ENCODE measurements around the gene CDKL5.
A peak's percentile ranks its signal among the peaks of the same experiment; 100 is the strongest.

The CDKL5 gene

GRCh38 chrX:18666614-18667013 lies 241.2 kb downstream of the CDKL5 start:
- H3K9ac ChIP-seq (ENCODE audit: low read length in 2 of 2), result no peak overlapping the region
- no peak overlapping the region for H3K27ac ChIP-seq (ENCODE audit: low read length)
- H3K4me3 ChIP-seq (ENCODE audit: low read length in 2 of 2), result no peak overlapping the region
- no peaks in the 10 kb centered on the region for H3K9me3 ChIP-seq (ENCODE audit: control insufficient read depth in 2 of 2, low read length in 2 of 2)
- H3K4me1 ChIP-seq (ENCODE audit: control insufficient read depth, insufficient read depth, low read length), result no peaks in the 10 kb centered on the region
- no peaks in the 10 kb centered on the region for H3K36me3 ChIP-seq (ENCODE audit: control insufficient read depth in 2 of 2, insufficient read depth in 2 of 2, low read length in 2 of 2)
- no peaks in the 10 kb centered on the region for H3K27me3 ChIP-seq (ENCODE audit: control insufficient read depth in 1 of 2, insufficient read depth in 2 of 2, low read length in 2 of 2)

- Histone ChIP-seq H3K27ac (ENCODE audit: low read length) (no peak overlapping the region), H3K9me3 (ENCODE audit: control insufficient read depth in 2 of 2, low read length in 2 of 2) (no peaks in the 10 kb centered on the region), H3K36me3 (ENCODE audit: control insufficient read depth in 2 of 2, insufficient read depth in 2 of 2, low read length in 2 of 2) (no peaks in the 10 kb centered on the region), H3K4me1 (ENCODE audit: control insufficient read depth, insufficient read depth, low read length) (no peaks in the 10 kb centered on the region), H3K9ac (ENCODE audit: low read length in 2 of 2) (no peak overlapping the region), H3K27me3 (ENCODE audit: control insufficient read depth in 1 of 2, insufficient read depth in 2 of 2, low read length in 2 of 2) (no peaks in the 10 kb centered on the region), H3K4me3 (ENCODE audit: low read length in 2 of 2) (no peak overlapping the region)
Observed at GRCh38 chrX:18668071-18668835, 242.8 kb downstream of the CDKL5 start.

- H3K27ac ChIP-seq (ENCODE audit: low read length), result no peak within 1 kb of the TSS
- H3K9me3 ChIP-seq (ENCODE audit: control insufficient read depth in 2 of 2, low read length in 2 of 2), result no peaks in the 10 kb centered on the region
- peaks cover 4% of the 10 kb centered on the region for H3K4me1 ChIP-seq (ENCODE audit: control insufficient read depth, insufficient read depth, low read length)
- no peak within 1 kb of the TSS for H3K4me3 ChIP-seq (ENCODE audit: low read length in 2 of 2)
- no peak within 1 kb of the TSS for H3K9ac ChIP-seq (ENCODE audit: low read length in 2 of 2)
- H3K27me3 ChIP-seq (ENCODE audit: control insufficient read depth in 1 of 2, insufficient read depth in 2 of 2, low read length in 2 of 2), result no peaks in the 10 kb centered on the region
- H3K36me3 ChIP-seq (ENCODE audit: control insufficient read depth in 2 of 2, insufficient read depth in 2 of 2, low read length in 2 of 2), result no peaks in the 10 kb centered on the region
Observed at GRCh38 chrX:18672008-18672407, 246.6 kb downstream of the CDKL5 start, which contains the start of gene RS1. Gene RS1, minus strand, starts transcription at chrX:18672108. Its CDS starts 40 bp downstream, at chrX:18672068.

- Histone ChIP-seq H3K4me3 (ENCODE audit: low read length in 2 of 2) (peak overlapping the region; percentile 57 to 73), H3K36me3 (ENCODE audit: control insufficient read depth in 2 of 2, insufficient read depth in 2 of 2, low read length in 2 of 2) (no peaks in the 10 kb centered on the region), H3K9me3 (ENCODE audit: control insufficient read depth in 2 of 2, low read length in 2 of 2) (no peaks in the 10 kb centered on the region), H3K4me1 (ENCODE audit: control insufficient read depth, insufficient read depth, low read length) (peaks cover 4% of the 10 kb centered on the region), H3K9ac (ENCODE audit: low read length in 2 of 2) (peak overlapping the region; percentile 30 to 70), H3K27ac (ENCODE audit: low read length) (peak overlapping the region; percentile 1), H3K27me3 (ENCODE audit: control insufficient read depth in 1 of 2, insufficient read depth in 2 of 2, low read length in 2 of 2) (no peaks in the 10 kb centered on the region)
Observed at GRCh38 chrX:18674417-18674787, 249.0 kb downstream of the CDKL5 start.

- Histone ChIP-seq H3K4me3 (ENCODE audit: low read length in 2 of 2) (peak overlapping the region; percentile 57 to 73), H3K27me3 (ENCODE audit: control insufficient read depth in 1 of 2, insufficient read depth in 2 of 2, low read length in 2 of 2) (no peaks in the 10 kb centered on the region), H3K36me3 (ENCODE audit: control insufficient read depth in 2 of 2, insufficient read depth in 2 of 2, low read length in 2 of 2) (no peaks in the 10 kb centered on the region), H3K9ac (ENCODE audit: low read length in 2 of 2) (peak overlapping the region; percentile 58 to 70), H3K9me3 (ENCODE audit: control insufficient read depth in 2 of 2, low read length in 2 of 2) (no peaks in the 10 kb centered on the region), H3K4me1 (ENCODE audit: control insufficient read depth, insufficient read depth, low read length) (peaks cover 4% of the 10 kb centered on the region), H3K27ac (ENCODE audit: low read length) (peak overlapping the region; percentile 49)
Observed at GRCh38 chrX:18674788-18675735, 249.7 kb downstream of the CDKL5 start.

GRCh38 chrX:18676050-18676449 lies 250.6 kb downstream of the CDKL5 start:
- Histone ChIP-seq H3K36me3 (ENCODE audit: control insufficient read depth in 2 of 2, insufficient read depth in 2 of 2, low read length in 2 of 2) (no peaks in the 10 kb centered on the region), H3K9ac (ENCODE audit: low read length in 2 of 2) (no peak overlapping the region), H3K4me3 (ENCODE audit: low read length in 2 of 2) (no peak overlapping the region), H3K27me3 (ENCODE audit: control insufficient read depth in 1 of 2, insufficient read depth in 2 of 2, low read length in 2 of 2) (no peaks in the 10 kb centered on the region), H3K9me3 (ENCODE audit: control insufficient read depth in 2 of 2, low read length in 2 of 2) (no peaks in the 10 kb centered on the region), H3K4me1 (ENCODE audit: control insufficient read depth, insufficient read depth, low read length) (peaks cover 4% of the 10 kb centered on the region), H3K27ac (ENCODE audit: low read length) (no peak overlapping the region)

GRCh38 chrX:18676470-18676869 lies 251.1 kb downstream of the CDKL5 start:
- Histone ChIP-seq H3K4me3 (ENCODE audit: low read length in 2 of 2) (no peak overlapping the region), H3K27me3 (ENCODE audit: control insufficient read depth in 1 of 2, insufficient read depth in 2 of 2, low read length in 2 of 2) (no peaks in the 10 kb centered on the region), H3K36me3 (ENCODE audit: control insufficient read depth in 2 of 2, insufficient read depth in 2 of 2, low read length in 2 of 2) (no peaks in the 10 kb centered on the region), H3K9ac (ENCODE audit: low read length in 2 of 2) (no peak overlapping the region), H3K27ac (ENCODE audit: low read length) (no peak overlapping the region), H3K4me1 (ENCODE audit: control insufficient read depth, insufficient read depth, low read length) (peaks cover 4% of the 10 kb centered on the region), H3K9me3 (ENCODE audit: control insufficient read depth in 2 of 2, low read length in 2 of 2) (no peaks in the 10 kb centered on the region)

- H3K9ac ChIP-seq (ENCODE audit: low read length in 2 of 2), result no peak overlapping the region
- H3K9me3 ChIP-seq (ENCODE audit: control insufficient read depth in 2 of 2, low read length in 2 of 2), result no peaks in the 10 kb centered on the region
- no peak overlapping the region for H3K27ac ChIP-seq (ENCODE audit: low read length)
- no peaks in the 10 kb centered on the region for H3K27me3 ChIP-seq (ENCODE audit: control insufficient read depth in 1 of 2, insufficient read depth in 2 of 2, low read length in 2 of 2)
- no peaks in the 10 kb centered on the region for H3K36me3 ChIP-seq (ENCODE audit: control insufficient read depth in 2 of 2, insufficient read depth in 2 of 2, low read length in 2 of 2)
- peaks cover 4% of the 10 kb centered on the region for H3K4me1 ChIP-seq (ENCODE audit: control insufficient read depth, insufficient read depth, low read length)
- H3K4me3 ChIP-seq (ENCODE audit: low read length in 2 of 2), result no peak overlapping the region
Observed at GRCh38 chrX:18677161-18677869, 251.9 kb downstream of the CDKL5 start.

GRCh38 chrX:18681996-18682395 lies 256.6 kb downstream of the CDKL5 start:
- Histone ChIP-seq H3K27ac (ENCODE audit: low read length) (no peak overlapping the region), H3K27me3 (ENCODE audit: control insufficient read depth in 1 of 2, insufficient read depth in 2 of 2, low read length in 2 of 2) (peaks cover 0 to 2% of the 10 kb centered on the region in 2 donors), H3K36me3 (ENCODE audit: control insufficient read depth in 2 of 2, insufficient read depth in 2 of 2, low read length in 2 of 2) (no peaks in the 10 kb centered on the region), H3K9ac (ENCODE audit: low read length in 2 of 2) (no peak overlapping the region), H3K9me3 (ENCODE audit: control insufficient read depth in 2 of 2, low read length in 2 of 2) (no peaks in the 10 kb centered on the region), H3K4me1 (ENCODE audit: control insufficient read depth, insufficient read depth, low read length) (no peaks in the 10 kb centered on the region), H3K4me3 (ENCODE audit: low read length in 2 of 2) (no peak overlapping the region)

GRCh38 chrX:18682979-18683387 lies 257.6 kb downstream of the CDKL5 start:
- Histone ChIP-seq H3K4me1 (ENCODE audit: control insufficient read depth, insufficient read depth, low read length) (no peaks in the 10 kb centered on the region), H3K9me3 (ENCODE audit: control insufficient read depth in 2 of 2, low read length in 2 of 2) (no peaks in the 10 kb centered on the region), H3K36me3 (ENCODE audit: control insufficient read depth in 2 of 2, insufficient read depth in 2 of 2, low read length in 2 of 2) (no peaks in the 10 kb centered on the region), H3K27ac (ENCODE audit: low read length) (no peak overlapping the region), H3K9ac (ENCODE audit: low read length in 2 of 2) (no peak overlapping the region), H3K27me3 (ENCODE audit: control insufficient read depth in 1 of 2, insufficient read depth in 2 of 2, low read length in 2 of 2) (peaks cover 0 to 2% of the 10 kb centered on the region in 2 donors), H3K4me3 (ENCODE audit: low read length in 2 of 2) (no peak overlapping the region)
